Naive thymus-derived CD8-positive, alpha-beta T cell (primary cell): ENCODE data around the gene OR2AK2. TPM values are rescaled to one million over a fixed set of nuclear protein-coding genes. Genes with fewer than 3 reads are reported as not detected.
"Not testable (repeated sequence)": the region's sequence is repeated elsewhere in the genome, so short reads cannot be mapped to it uniquely, and the experiment has no call there.

Source experiments
- ATAC-seq, 2 donors: fragments of 150-1000 bp; cut with Tn5 transposase in 1 of 2; sonication (Bioruptor Pico), chemical (Tn5 transposase) in 1 of 2; 1 replicate in 1 of 2; 2 replicates in 1 of 2; pipeline ENCODE4 v1.10.0; 2021; ENCODE audit warnings: mild to moderate bottlenecking in 2 of 2, moderate library complexity in 2 of 2
- POLR2A ChIA-PET: fragments of 350-600 bp; sonication (Branson Sonifier 250); formaldehyde crosslinking; loops from one replicate; lab custom pipeline; 2021; ENCODE audit warnings: antibody characterized with exemption; lab: Charles Lee
- DNase-seq, 10 donors: peaks; one replicate each; pipeline versions ENCODE4 v3.0.0 to v3.0.0-alpha.2; 2020 to 2022
- H3K27ac Mint-ChIP-seq, 10 donors: one replicate each; pipeline ENCODE4 v1.8.0; 2020 to 2022; ENCODE audit warnings: mild to moderate bottlenecking in 10 of 10, mixed read lengths in 10 of 10, moderate library complexity in 4 of 10, inconsistent platforms in 1 of 10
- H3K27me3 Mint-ChIP-seq, 5 donors: one replicate each; pipeline ENCODE4 v1.8.0; 2021 to 2022; ENCODE audit warnings: mixed read lengths in 5 of 5
- H3K36me3 Mint-ChIP-seq, 3 donors: one replicate each; pipeline ENCODE4 v1.8.0; 2020 to 2022; ENCODE audit warnings: mixed read lengths in 3 of 3, mild to moderate bottlenecking in 2 of 3, inconsistent platforms in 1 of 3
- H3K4me1 Mint-ChIP-seq, 4 donors: one replicate each; pipeline ENCODE4 v1.8.0; 2021 to 2022; ENCODE audit warnings: mixed read lengths in 4 of 4
- H3K4me3 Mint-ChIP-seq, 10 donors: one replicate each; pipeline ENCODE4 v1.8.0; 2020 to 2022; ENCODE audit warnings: mild to moderate bottlenecking in 10 of 10, mixed read lengths in 10 of 10, moderate library complexity in 6 of 10, inconsistent platforms in 1 of 10
- H3K9me3 Mint-ChIP-seq, 9 donors: one replicate each; pipeline ENCODE4 v1.8.0; 2020 to 2022; ENCODE audit warnings: mixed read lengths in 9 of 9, mild to moderate bottlenecking in 3 of 9, inconsistent platforms in 1 of 9, moderate library complexity in 1 of 9
- polyA plus RNA-seq, 3 donors: library from polyadenylated mRNA; unstranded; fragments of 300-500 nt; fragmentation: Illumina TruSeq; gene quantifications; one replicate each; pipeline ENCODE4 v1.2.3, GENCODE V29; 2021
- total RNA-seq, 8 experiments: library from RNA in 2 of 8; stranded (reverse) in 2 of 8; gene quantifications; one replicate each; pipeline ENCODE4 v1.2.3 and lab custom pipeline; 2021 to 2026

Gene OR2AK2, protein sequence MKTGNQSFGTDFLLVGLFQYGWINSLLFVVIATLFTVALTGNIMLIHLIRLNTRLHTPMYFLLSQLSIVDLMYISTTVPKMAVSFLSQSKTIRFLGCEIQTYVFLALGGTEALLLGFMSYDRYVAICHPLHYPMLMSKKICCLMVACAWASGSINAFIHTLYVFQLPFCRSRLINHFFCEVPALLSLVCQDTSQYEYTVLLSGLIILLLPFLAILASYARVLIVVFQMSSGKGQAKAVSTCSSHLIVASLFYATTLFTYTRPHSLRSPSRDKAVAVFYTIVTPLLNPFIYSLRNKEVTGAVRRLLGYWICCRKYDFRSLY
- total RNA-seq, result not detected
- polyA plus RNA-seq, result not detected
- 0 to 0.37 (median 0) reads per million in 6 experiments for total RNA-seq (lab: John Stamatoyannopoulos, UW)

DNA sequence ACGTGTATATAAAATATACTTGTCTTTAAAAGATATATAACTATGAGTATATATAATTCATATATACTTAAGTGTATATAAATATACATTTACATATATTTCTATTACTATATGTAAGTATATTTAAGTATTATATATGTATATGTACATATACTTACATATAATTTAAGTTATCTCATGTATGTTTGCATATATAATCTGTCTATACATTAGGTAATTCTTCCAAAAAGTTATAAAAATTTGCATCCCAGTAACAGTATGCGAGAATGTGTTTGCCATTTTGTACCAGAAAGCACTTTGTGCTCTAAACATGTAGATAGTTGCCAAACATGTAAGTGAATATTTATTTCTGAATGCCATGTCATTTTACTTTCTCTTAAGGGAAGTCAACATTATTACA is at the start of gene OR2AK2:
Gene OR2AK2, plus strand, starts transcription at position 301 of the 400 bp plus-strand sequence. CDS start 144 bp downstream, outside the sequence.
- H3K27ac Mint-ChIP-seq, result no peak within 1 kb of the TSS
- POLR2A ChIA-PET, result no interaction called here
- peaks cover 0 to 12% (median 5%) of the 10 kb centered on the region in 4 donors for H3K4me1 Mint-ChIP-seq
- ATAC-seq (no peak), DNase-seq (no peak)
- peaks cover 0 to 8% (median 2%) of the 10 kb centered on the region in 5 donors for H3K27me3 Mint-ChIP-seq
- peak within 1 kb of the TSS in 1 of 10 donors; percentile 30 for H3K4me3 Mint-ChIP-seq
- H3K36me3 Mint-ChIP-seq, result peaks cover 11 to 40% (median 11%) of the 10 kb centered on the region in 3 donors
- peaks cover 0 to 16% (median 9%) of the 10 kb centered on the region in 9 donors for H3K9me3 Mint-ChIP-seq

DNA sequence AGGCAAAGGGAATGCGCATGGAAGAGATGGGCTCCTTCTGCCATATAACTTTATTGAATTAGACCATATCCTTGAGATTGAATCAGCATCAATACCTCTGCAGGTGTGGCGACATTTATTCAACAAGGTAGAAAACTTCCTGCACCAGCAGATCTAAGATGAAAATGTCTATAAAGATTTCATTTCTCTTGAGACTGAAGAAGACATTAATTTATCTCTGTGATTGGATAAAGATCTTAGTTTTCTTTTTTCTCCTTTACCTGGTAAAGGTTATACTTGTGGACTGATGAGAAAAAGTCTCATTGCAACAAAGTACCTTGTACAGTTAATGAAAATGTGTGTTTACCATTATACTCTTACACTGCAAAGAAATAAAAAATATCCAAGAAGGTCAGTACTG is 45.1 kb upstream of the OR2AK2 start, which contains the start of gene OR2T8:
Gene OR2T8, plus strand, starts transcription at position 301 of the 400 bp plus-strand sequence. CDS start 766 bp downstream, outside the sequence.
- DNase-seq (no peak), ATAC-seq (no peak)
- Mint-ChIP-seq H3K36me3 (no peaks in the 10 kb centered on the region), H3K9me3 (no peaks in the 10 kb centered on the region), H3K4me1 (no peaks in the 10 kb centered on the region), H3K27ac (no peak within 1 kb of the TSS), H3K27me3 (peaks cover 0 to 14% (median 9%) of the 10 kb centered on the region in 5 donors), H3K4me3 (no peak within 1 kb of the TSS)
- POLR2A ChIA-PET, result no interaction called here

DNA sequence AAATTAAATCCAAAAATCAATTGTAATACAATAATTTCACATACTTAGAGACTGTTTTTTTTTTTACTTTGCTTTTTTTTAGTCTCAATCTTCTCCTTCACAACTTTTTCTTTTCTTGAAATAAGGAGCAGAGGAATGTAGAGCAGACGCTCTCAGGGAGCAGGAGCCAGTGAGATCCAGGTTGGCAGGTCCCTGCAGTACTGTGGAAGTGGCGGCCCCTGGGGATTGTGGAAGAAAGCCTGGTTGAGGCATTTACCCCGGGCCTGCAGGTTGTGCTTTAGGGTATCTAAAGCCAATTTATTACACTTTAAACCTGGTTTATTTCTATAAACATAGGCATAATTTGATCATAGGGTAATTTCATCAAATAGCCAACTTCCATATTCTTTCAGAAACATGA is 41.1 kb upstream of the OR2AK2 start:
- Mint-ChIP-seq H3K36me3 (no peaks in the 10 kb centered on the region), H3K4me1 (no peaks in the 10 kb centered on the region), H3K4me3 (no peak overlapping the region), H3K27me3 (peaks cover 0 to 7% (median 0%) of the 10 kb centered on the region in 5 donors), H3K9me3 (no peaks in the 10 kb centered on the region), H3K27ac (no peak overlapping the region)
- ATAC-seq (no peak), DNase-seq (no peak)
- POLR2A ChIA-PET, result no interaction called here

DNA sequence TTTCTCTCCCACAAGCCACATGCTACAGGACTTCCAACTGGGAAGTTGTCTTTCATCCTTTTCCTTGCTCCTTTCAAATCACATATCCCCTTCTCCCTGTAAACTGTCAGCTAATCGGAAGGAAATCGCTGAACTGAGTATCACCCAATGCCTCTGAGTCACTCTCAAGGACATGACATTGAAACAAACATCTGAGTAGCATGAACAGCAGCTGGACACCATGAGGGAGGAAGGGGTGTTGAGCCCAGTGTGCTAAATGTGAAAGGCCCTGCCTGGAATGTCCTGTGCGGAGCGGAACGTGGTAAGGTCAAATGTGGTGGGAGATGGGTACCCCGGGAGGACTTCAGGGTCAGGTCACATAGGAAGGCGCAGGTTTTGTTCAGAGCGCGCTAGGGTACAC is 40.2 kb upstream of the OR2AK2 start, which contains the start of gene OR2AJ1:
Gene OR2AJ1, plus strand, starts transcription at position 22 of the 400 bp plus-strand sequence. CDS start 8,880 bp downstream, outside the sequence.
- Mint-ChIP-seq H3K9me3 (no peaks in the 10 kb centered on the region), H3K27ac (no peak within 1 kb of the TSS), H3K4me1 (no peaks in the 10 kb centered on the region), H3K36me3 (no peaks in the 10 kb centered on the region), H3K27me3 (peaks cover 0 to 4% (median 0%) of the 10 kb centered on the region in 5 donors), H3K4me3 (no peak within 1 kb of the TSS)
- POLR2A ChIA-PET, result no interaction called here
- DNase-seq (no peak), ATAC-seq (no peak)

DNA sequence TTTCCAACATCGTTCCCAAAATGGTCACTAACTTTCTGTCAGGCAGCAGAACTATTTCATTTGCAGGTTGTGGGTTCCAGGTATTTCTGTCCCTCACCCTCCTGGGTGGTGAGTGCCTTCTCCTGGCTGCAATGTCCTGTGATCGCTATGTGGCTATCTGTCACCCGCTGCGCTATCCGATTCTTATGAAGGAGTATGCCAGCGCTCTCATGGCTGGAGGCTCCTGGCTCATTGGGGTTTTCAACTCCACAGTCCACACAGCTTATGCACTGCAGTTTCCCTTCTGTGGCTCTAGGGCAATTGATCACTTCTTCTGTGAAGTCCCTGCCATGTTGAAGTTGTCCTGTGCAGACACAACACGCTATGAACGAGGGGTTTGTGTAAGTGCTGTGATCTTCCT is 31.0 kb upstream of the OR2AK2 start:
- no peak overlapping the region for H3K4me3 Mint-ChIP-seq
- no peaks in the 10 kb centered on the region for H3K36me3 Mint-ChIP-seq
- no peak overlapping the region for H3K27ac Mint-ChIP-seq
- no peak for DNase-seq
- ATAC-seq, result no peak
- peaks cover 0 to 3% (median 1%) of the 10 kb centered on the region in 4 donors for H3K4me1 Mint-ChIP-seq
- POLR2A ChIA-PET, result no interaction called here
- peaks cover 0 to 10% (median 1%) of the 10 kb centered on the region in 5 donors for H3K27me3 Mint-ChIP-seq
- peaks cover 0 to 5% (median 0%) of the 10 kb centered on the region in 9 donors for H3K9me3 Mint-ChIP-seq

DNA sequence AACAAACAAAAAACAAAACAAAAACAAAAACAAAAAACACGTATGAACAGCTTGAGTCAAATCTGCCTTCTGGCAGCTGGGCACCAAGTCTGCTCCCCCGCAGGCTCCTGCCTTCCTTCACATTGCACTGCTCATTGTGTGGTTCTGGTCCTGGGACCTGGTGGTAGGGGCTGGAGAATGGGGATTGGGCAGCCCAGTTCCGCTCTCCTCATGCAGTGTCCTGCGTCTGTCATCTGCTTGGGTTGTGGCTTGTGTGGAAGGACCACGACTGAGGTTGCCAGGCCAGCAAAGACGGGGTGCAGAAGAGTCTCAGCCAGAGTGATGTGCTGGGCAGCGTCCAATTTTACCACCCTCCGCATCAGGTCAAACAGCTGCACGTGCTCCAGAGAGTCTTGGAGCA is 29.3 kb upstream of the OR2AK2 start:
- Mint-ChIP-seq H3K4me3 (peak overlapping the region in 5 of 10 donors; percentile 18 to 78 (median 39)), H3K36me3 (no peaks in the 10 kb centered on the region)

DNA sequence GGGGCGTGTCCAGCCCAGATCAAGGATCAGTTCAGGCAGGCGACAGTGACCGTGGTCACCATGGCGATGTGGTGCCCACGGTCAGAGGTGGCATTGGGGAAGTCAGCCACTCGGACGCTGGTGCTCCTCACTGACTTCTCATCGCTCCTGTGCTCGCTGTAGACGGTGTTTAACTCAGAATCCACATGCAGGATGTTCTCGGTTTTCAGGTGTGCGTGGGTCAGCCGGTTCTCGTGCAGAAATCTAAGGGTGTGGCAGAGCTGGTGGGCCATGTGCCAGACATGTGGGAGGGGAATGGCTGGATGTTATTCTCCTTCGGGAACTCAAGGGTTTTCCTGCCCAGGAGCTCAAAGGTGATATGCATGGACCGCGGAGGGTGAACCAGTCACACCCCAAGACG is 28.6 kb upstream of the OR2AK2 start:
- no peak for ATAC-seq
- POLR2A ChIA-PET, result no interaction called here
- Mint-ChIP-seq H3K27me3 (peaks cover 0 to 4% (median 0%) of the 10 kb centered on the region in 5 donors), H3K36me3 (no peaks in the 10 kb centered on the region), H3K27ac (peak overlapping the region in 3 of 10 donors; percentile 13 to 85 (median 82)), H3K9me3 (peaks cover 0 to 5% (median 0%) of the 10 kb centered on the region in 9 donors), H3K4me3 (peak overlapping the region in 7 of 10 donors; percentile 10 to 78 (median 39)), H3K4me1 (peaks cover 0 to 6% (median 2%) of the 10 kb centered on the region in 4 donors)
- DNase-seq, result peak in 1 of 10 donors; percentile 2

More for the DNA sequence above, 29.3 kb upstream of the OR2AK2 start:
- DNase-seq (no peak), ATAC-seq (no peak)
- POLR2A ChIA-PET, result no interaction called here
- Mint-ChIP-seq H3K27me3 (peaks cover 0 to 10% (median 1%) of the 10 kb centered on the region in 5 donors), H3K27ac (peak overlapping the region in 1 of 10 donors; percentile 15), H3K4me1 (peaks cover 0 to 6% (median 2%) of the 10 kb centered on the region in 4 donors), H3K9me3 (peaks cover 0 to 5% (median 0%) of the 10 kb centered on the region in 9 donors)

DNA sequence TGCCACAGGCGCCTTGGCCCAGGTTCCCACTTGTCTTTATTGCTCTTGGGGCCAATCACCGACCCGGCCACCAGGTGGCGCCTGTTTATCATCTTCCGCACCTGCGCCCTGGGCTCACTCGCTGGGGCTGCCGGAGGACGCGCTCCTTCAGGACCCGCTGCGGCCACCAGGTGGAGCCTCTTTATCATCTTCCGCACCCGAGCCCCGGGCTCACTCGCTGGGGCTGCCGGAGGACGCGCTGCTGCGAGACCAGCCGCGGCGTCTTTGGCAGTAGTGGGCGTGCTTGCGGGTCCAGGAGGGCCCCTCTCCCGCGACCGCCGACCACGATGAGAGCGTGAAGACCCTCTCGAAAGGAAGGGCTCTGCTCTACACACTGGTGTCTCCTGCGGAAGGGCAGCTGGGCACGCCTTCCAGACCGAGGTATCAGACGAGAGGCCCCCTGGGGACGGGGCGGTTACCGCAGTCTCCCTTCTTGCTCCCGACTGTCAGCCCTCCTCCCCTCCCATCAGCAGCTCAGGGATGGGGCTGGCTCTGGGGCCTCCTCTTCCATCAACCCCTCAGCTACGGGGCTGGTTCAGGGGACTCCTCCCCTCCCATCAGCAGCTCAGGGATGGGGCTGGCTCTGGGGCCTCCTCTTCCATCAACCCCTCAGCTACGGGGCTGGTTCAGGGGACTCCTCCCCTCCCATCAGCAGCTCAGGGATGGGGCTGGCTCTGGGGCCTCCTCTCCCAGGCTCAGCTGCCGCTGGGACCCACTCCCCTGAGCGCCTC is 27.9 kb upstream of the OR2AK2 start:
- DNase-seq (peak; percentile 38 to 92 (median 84)), ATAC-seq (peak; percentile 95 to 96)
- H3K27me3 Mint-ChIP-seq, H3K36me3 Mint-ChIP-seq, POLR2A ChIA-PET, H3K4me1 Mint-ChIP-seq, H3K9me3 Mint-ChIP-seq: not testable (repeated sequence)
- H3K4me3 Mint-ChIP-seq, result peak overlapping the region; percentile 19 to 88 (median 82)
- peak overlapping the region in 7 of 10 donors; percentile 20 to 85 (median 77) for H3K27ac Mint-ChIP-seq

DNA sequence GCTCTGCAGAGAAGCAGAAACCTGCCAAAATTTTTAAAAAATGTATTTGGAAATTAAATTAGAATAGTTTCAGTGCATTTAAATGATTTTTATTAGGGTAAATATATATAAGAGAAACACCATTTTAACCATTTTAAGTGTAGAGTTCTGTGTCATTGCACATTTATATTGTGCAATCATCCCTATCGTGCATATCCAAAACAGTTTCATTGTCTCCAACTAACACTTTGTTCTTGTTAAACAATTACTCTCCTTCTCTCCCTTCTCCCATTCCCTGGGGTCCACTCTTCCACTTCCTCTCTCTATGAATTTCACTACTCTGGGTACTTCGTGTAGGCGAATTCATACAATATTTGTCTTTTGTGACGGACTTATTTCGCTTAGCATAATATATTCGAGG is 22.4 kb upstream of the OR2AK2 start:
- Mint-ChIP-seq H3K27ac (no peak overlapping the region), H3K36me3 (peaks cover 0 to 12% (median 5%) of the 10 kb centered on the region in 3 donors), H3K4me3 (no peak overlapping the region), H3K27me3 (peaks cover 0 to 9% (median 0%) of the 10 kb centered on the region in 5 donors), H3K9me3 (peaks cover 0 to 11% (median 2%) of the 10 kb centered on the region in 9 donors), H3K4me1 (peaks cover 0 to 3% (median under 1%) of the 10 kb centered on the region in 4 donors)
- POLR2A ChIA-PET, result no interaction called here
- DNase-seq (no peak), ATAC-seq (no peak)

DNA sequence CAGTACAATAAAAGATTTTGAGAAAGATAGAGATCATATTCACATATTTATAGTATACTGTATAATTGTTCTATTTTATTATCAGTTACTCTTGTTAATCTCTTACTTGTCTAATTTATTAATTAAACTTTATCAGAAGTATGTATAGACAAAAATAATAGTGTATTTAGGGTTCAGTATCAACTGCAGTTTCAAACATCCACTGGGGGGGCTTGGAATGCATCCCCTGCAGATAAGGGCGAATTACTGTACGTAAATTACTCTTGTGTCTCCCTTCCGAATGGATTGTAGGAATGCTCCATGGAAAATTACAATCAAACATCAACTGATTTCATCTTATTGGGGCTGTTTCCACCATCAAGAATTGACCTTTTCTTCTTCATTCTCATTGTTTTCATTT is 16.5 kb upstream of the OR2AK2 start, which contains the start of gene OR2L8:
Gene OR2L8, plus strand, starts transcription at position 301 of the 400 bp plus-strand sequence. Its CDS starts 0 bp downstream, at position 301.
- no peak for ATAC-seq
- Mint-ChIP-seq H3K4me1 (no peaks in the 10 kb centered on the region), H3K4me3 (no peak within 1 kb of the TSS), H3K27ac (no peak within 1 kb of the TSS), H3K27me3 (peaks cover 0 to 6% (median 0%) of the 10 kb centered on the region in 5 donors), H3K36me3 (peaks cover 0 to 42% (median 25%) of the 10 kb centered on the region in 3 donors), H3K9me3 (peaks cover 0 to 21% (median 6%) of the 10 kb centered on the region in 9 donors)
- no peak for DNase-seq
- POLR2A ChIA-PET, result no interaction called here

DNA sequence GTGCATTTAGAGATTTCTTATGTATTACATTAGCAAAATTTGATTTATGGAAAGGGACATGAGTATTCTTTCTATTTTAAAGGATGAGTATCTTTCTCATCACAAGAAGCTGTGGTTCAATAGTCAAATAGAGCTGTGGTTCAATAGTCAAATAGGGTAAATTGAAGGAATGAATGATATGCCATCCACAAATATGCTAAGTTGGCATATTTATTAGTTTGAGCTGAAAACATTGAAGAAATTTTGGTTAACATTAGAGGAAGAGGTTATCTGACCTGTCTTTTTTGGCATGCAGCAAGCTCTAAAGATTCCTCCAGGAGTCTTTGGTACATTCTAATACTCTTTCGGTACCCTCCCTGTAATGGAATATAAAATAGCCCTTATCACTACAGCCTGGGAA is 11.6 kb upstream of the OR2AK2 start:
- H3K27ac Mint-ChIP-seq, result no peak overlapping the region
- H3K27me3 Mint-ChIP-seq, result peaks cover 0 to 6% (median 0%) of the 10 kb centered on the region in 5 donors
- no peak overlapping the region for H3K4me3 Mint-ChIP-seq
- ATAC-seq (no peak), DNase-seq (no peak)
- H3K36me3 Mint-ChIP-seq, result peaks cover 0 to 49% (median 20%) of the 10 kb centered on the region in 3 donors
- H3K4me1 Mint-ChIP-seq, result no peaks in the 10 kb centered on the region
- peaks cover 0 to 20% (median 11%) of the 10 kb centered on the region in 9 donors for H3K9me3 Mint-ChIP-seq
- POLR2A ChIA-PET, result no interaction called here

DNA sequence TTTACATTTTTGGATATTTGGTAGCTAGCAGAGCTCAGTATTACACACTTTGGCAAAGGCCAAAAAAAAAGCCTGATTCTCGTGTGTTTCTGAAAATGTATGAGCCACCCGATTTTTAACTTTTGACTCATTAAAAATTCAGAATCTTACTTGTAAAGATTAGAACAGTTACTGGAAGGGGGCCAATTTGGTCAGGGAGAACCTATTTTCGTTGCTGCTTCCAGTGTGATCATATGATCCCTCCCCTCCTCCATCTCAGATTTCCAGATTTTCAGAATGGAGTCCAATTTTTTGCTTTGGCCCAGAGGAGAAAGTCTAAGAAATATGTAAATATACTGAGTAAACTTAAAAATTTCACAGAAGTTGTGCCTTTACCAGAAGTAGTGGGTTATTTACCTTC is 3.2 kb upstream of the OR2AK2 start:
- Mint-ChIP-seq H3K9me3 (peaks cover 0 to 30% (median 12%) of the 10 kb centered on the region in 9 donors), H3K4me3 (no peak overlapping the region), H3K27ac (no peak overlapping the region), H3K27me3 (peaks cover 0 to 7% (median 0%) of the 10 kb centered on the region in 5 donors), H3K4me1 (peaks cover 0 to 12% (median 4%) of the 10 kb centered on the region in 4 donors), H3K36me3 (peaks cover 7 to 28% (median 16%) of the 10 kb centered on the region in 3 donors)
- no peak for ATAC-seq
- no peak for DNase-seq
- POLR2A ChIA-PET, result no interaction called here
